SU-DHL-6 (cell line): ENCODE results near the gene DHX30.

Source experiments
- H2AFZ ChIP-seq: fragments of 200-600 bp; sonication (generic); 2 replicates; pipeline ENCODE4 v1.6.1; 2014; ENCODE audit warnings: low read depth, mild to moderate bottlenecking, moderate library complexity, mixed read lengths, antibody characterized with exemption, low read length; ENCODE audit not compliant: severe bottlenecking
- H3F3A ChIP-seq: fragments of 200-600 bp; shearing (Covaris generic); 2 replicates; pipeline ENCODE4 v1.6.0; 2016; ENCODE audit warnings: antibody characterized with exemption, mild to moderate bottlenecking; ENCODE audit not compliant: insufficient read depth
- H3K27ac ChIP-seq: fragments of 200-600 bp; sonication (generic); 2 replicates; pipeline ENCODE4 v1.5.1; 2016; ENCODE audit warnings: low read depth, mild to moderate bottlenecking, low read length, moderate library complexity, mixed read lengths
- H3K27me3 ChIP-seq: fragments of 200-600 bp; sonication (generic), shearing (Covaris generic); 2 replicates; pipeline ENCODE4 v1.6.0; 2014; ENCODE audit warnings: mild to moderate bottlenecking, low read length
- H3K36me3 ChIP-seq: fragments of 200-600 bp; sonication (generic); 2 replicates; pipeline ENCODE4 v1.6.1; 2014; ENCODE audit warnings: mild to moderate bottlenecking, low read length, mixed read lengths
- H3K4me2 ChIP-seq: fragments of 300-600, 200-600 bp; shearing (Covaris generic), sonication (generic); 2 replicates; pipeline ENCODE4 v1.6.0; 2014; ENCODE audit warnings: low read length, low read depth, mild to moderate bottlenecking; ENCODE audit not compliant: poor library complexity, severe bottlenecking
- H3K4me3 ChIP-seq: fragments of 200-600 bp; sonication (generic); 2 replicates; pipeline ENCODE4 v1.5.1; 2014; ENCODE audit warnings: antibody characterized with exemption, low read length, mild to moderate bottlenecking, mixed read lengths; ENCODE audit not compliant: insufficient read depth, poor library complexity, severe bottlenecking
- H3K79me2 ChIP-seq: fragments of 200-600 bp; sonication (generic); 2 replicates; pipeline ENCODE4 v1.6.1; 2014; ENCODE audit warnings: mild to moderate bottlenecking, low read length, moderate library complexity; ENCODE audit not compliant: insufficient read depth
- H3K9ac ChIP-seq: fragments of 200-600 bp; sonication (generic); 2 replicates; pipeline ENCODE4 v1.7.0; 2014; ENCODE audit warnings: mild to moderate bottlenecking, low read length
- H3K9me2 ChIP-seq: fragments of 200-600 bp; sonication (generic); replicated peaks from 2 replicates; pipeline ENCODE4 v1.6.1; 2014; ENCODE audit warnings: low read length; ENCODE audit not compliant: insufficient read depth
- H3K9me3 ChIP-seq: fragments of 200-600 bp; sonication (generic); 2 replicates; pipeline ENCODE4 v1.6.1; 2014; ENCODE audit warnings: low read length, mixed read lengths; ENCODE audit not compliant: insufficient read depth
- H4K20me1 ChIP-seq: fragments of 200-600 bp; sonication (generic); 2 replicates; pipeline ENCODE4 v1.6.1; 2014; ENCODE audit warnings: low read depth, mild to moderate bottlenecking, antibody characterized with exemption, low read length, moderate library complexity, mixed read lengths
- CTCF ChIP-seq: fragments of 200-600 bp; sonication (generic); IDR thresholded peaks from one replicate; pipeline ENCODE4 v1.5.1; 2017; ENCODE audit warnings: antibody characterized with exemption, mild to moderate bottlenecking, low read length, moderate library complexity; ENCODE audit not compliant: insufficient read depth, poor library complexity, severe bottlenecking
- EZH2phosphoT487 ChIP-seq: fragments of 200-600 bp; sonication (generic), shearing (Covaris generic); conservative IDR thresholded peaks from 2 replicates; pipeline ENCODE4 v1.6.1; 2018; ENCODE audit warnings: mild to moderate bottlenecking, antibody characterized with exemption, low read length, moderate library complexity, mixed read lengths

The DHX30 gene

GRCh38 chr3:47857151-47857550, 54.2 kb downstream of the DHX30 start:
- Histone ChIP-seq H3F3A (no peaks in the 10 kb centered on the region), H3K4me2 (no peak overlapping the region), H3K27ac (no peak overlapping the region), H4K20me1 (no peaks in the 10 kb centered on the region), H2AFZ (no peak overlapping the region), H3K79me2 (no peaks in the 10 kb centered on the region), H3K36me3 (no peaks in the 10 kb centered on the region; the same call in 1 of the 2 replicates), H3K9me3 (no peaks in the 10 kb centered on the region), H3K4me3 (no peak overlapping the region), H3K9me2 (no peaks in the 10 kb centered on the region), H3K9ac (no peak overlapping the region), H3K27me3 (no peaks in the 10 kb centered on the region)
- no peak for TF ChIP-seq CTCF
- no peak for TF ChIP-seq EZH2phosphoT487

GRCh38 chr3:47859956-47860605, 57.1 kb downstream of the DHX30 start:
- H3K4me3 ChIP-seq = no peak overlapping the region
- H3K9me3 ChIP-seq = no peaks in the 10 kb centered on the region
- no peaks in the 10 kb centered on the region; the same call in 1 of the 2 replicates for H3K36me3 ChIP-seq
- no peak overlapping the region for H3K4me2 ChIP-seq
- H3K9me2 ChIP-seq = no peaks in the 10 kb centered on the region
- H3K79me2 ChIP-seq = no peaks in the 10 kb centered on the region
- H3K27me3 ChIP-seq = no peaks in the 10 kb centered on the region
- no peaks in the 10 kb centered on the region for H3F3A ChIP-seq
- H3K9ac ChIP-seq = no peak overlapping the region
- H3K27ac ChIP-seq = no peak overlapping the region
- H4K20me1 ChIP-seq = no peaks in the 10 kb centered on the region
- H2AFZ ChIP-seq = no peak overlapping the region
- TF ChIP-seq EZH2phosphoT487 = no peak
- TF ChIP-seq CTCF = no peak

GRCh38 chr3:47863391-47864128, 60.6 kb downstream of the DHX30 start:
- Histone ChIP-seq H3K36me3 (no peaks in the 10 kb centered on the region; the same call in 1 of the 2 replicates), H3K27me3 (no peaks in the 10 kb centered on the region), H3K4me3 (no peak overlapping the region), H4K20me1 (no peaks in the 10 kb centered on the region), H2AFZ (no peak overlapping the region), H3K4me2 (no peak overlapping the region), H3K9ac (no peak overlapping the region), H3K9me2 (no peaks in the 10 kb centered on the region), H3F3A (no peaks in the 10 kb centered on the region), H3K79me2 (no peaks in the 10 kb centered on the region), H3K27ac (no peak overlapping the region), H3K9me3 (no peaks in the 10 kb centered on the region)
- TF ChIP-seq CTCF = no peak
- no peak for TF ChIP-seq EZH2phosphoT487
